GM19455 (cell line): Measurements from ENCODE around the gene DHODH.

Experiments
- ATAC-seq: cut with Tn5 transposase; IDR thresholded peaks from one replicate; pipeline ENCODE4 v1.9.1; 2021; ENCODE audit not compliant: unreplicated experiment

Gene DHODH

DNA sequence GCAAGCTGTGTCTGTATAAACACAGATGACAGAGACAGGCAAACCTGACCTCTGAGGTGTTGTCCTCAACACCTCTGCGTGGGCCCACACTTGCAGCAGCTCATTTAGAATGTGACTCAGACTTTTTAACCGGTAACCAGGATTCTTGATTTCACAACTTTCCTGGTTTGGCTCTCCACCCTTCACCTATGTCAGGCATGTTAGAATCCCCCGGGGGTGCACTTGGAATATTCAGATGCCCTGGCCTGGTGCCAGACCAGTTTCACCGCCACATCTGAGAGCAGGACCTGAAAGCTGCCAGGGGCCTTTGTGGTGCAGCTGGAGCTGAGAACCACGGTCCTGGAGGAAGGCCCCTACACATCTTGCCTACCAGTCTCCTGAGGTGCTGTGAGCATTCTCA, 4.8 kb downstream of the DHODH start:
- no peak for ATAC-seq

DNA sequence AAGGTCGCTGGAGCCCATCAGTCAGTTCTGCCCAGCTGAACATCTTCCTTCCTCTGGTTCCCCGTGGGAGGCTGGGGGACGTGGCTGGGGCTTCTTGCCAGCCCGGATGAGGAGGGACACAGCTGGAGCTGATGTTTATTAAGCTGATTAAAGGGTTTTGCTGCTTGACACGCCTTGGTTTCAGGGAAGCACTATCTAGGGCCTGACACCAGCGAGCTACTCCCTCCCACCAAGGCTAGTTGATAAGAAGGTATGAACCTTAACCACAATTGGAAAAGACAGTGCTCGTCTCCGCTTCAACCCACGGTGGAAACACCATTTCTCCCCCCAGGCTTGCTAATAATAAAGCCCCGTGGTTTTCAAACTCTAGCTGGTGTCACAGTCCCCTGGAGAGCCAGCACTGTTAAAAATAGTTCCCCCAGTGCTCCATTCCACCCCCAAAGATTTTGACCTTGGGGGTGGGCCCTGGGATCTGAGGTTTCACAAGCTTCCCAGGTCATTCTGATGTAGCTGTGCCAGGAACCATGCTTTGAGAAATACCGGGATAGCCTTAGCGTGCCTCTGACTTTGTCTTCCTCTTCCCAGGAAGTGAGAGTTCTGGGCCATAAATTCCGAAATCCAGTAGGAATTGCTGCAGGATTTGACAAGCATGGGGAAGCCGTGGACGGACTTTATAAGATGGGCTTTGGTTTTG, 5.5 kb downstream of the DHODH start:
- ATAC-seq, result no peak

DNA sequence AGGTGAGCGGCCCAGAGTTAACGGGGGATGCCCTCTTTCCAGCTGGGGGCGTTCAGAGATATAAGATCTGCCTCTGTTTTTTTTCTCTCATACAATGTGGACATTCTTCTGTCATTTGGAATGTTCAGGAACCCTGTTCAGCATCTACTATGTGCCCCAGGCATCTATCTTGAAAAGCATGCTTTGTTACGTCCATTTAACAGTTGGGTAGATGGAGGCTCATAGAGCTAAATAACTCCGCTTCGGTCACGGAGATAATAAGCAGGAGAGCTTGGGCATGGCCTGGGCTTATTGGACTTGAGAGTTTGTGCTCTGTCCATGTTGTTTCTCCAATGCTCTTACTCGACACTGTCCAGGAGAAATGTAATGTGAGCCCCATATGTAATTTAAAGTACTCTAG, 6.1 kb downstream of the DHODH start:
- ATAC-seq, result no peak

DNA sequence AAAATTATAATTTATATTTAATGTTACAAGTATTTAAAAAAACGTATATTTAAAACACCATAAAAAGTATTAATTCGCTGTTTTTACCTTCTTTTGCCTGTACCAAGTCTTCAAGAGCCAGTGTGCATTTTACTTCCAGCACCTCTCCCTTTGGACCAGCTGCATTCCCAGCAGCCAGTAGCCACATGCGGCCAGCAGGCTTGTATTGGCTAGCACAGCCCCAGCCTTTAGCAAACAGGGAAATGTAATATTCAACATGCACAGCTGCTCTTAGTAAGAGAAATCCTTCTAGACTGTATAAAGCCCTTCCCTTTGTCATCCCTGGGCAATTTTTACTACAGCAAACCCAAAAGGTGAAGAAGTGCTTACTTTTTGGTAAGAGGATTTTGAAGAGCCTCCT, 6.6 kb downstream of the DHODH start:
- no peak for ATAC-seq

DNA sequence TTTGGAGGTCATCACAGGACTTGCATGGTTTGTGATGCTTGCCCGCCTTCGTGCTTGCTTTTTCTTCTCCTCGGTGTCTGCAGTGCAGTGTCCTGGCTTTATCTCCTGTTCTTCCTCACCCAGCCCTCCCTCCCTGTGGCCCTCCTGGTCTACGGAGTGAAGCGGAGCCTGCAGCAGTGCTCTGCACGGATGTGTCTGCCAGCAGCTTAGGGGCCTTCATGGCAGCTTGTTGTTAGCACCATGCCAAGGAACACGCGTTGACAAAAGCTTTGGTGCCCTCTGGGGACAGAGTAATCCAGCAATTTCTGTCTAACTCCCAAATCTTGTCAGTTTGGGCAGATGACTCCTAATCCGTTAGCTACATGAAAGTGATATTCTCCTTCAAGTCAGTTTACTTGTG, 9.9 kb downstream of the DHODH start:
- no peak for ATAC-seq

DNA sequence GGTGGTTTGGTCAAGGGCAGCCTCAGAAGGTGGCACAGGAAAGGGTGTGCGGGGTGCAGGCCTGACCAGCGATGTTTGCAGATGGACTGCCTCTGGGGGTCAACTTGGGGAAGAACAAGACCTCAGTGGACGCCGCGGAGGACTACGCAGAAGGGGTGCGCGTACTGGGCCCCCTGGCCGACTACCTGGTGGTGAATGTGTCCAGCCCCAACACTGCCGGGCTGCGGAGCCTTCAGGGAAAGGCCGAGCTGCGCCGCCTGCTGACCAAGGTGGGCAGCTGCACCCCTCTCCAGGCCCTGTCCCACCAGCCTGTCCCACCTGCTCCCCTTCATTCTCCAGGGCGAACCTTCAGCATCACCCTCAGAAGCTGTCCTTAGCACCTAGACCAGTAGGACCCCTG, 12.5 kb downstream of the DHODH start:
- ATAC-seq, result no peak

DNA sequence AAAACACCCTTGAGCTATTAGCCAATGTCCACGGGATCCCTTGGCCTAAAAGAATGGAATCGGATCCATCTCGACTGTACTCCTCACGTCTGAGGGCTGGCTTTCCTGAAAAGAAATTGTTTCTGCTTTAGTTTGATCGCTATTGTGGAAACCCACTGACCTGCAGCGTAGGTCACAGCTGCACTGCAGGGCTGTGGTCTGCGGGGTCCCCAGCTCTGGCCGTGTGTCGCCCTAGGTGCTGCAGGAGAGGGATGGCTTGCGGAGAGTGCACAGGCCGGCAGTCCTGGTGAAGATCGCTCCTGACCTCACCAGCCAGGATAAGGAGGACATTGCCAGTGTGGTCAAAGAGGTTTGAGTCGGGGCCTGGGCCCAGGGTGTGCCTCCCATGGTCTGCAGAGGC, 13.6 kb downstream of the DHODH start:
- ATAC-seq, result no peak

DNA sequence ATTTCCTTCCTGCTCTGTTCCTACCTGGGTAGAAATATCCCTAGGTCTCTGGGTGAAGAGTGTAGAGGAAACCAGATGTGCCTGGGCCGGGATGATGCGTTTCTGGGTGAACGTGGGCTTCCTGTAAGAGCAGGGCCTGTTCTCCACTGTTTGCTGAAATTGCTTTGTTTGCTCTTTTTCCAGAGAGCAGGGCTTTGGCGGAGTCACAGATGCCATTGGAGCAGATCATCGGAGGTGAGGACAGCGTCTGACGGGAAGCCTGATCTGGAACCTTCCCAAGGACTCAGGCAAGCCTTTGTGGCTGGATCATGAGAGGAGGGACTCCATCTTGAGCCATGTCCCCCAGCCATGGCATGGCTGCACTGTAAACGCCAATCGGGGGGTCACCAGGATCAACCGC, 15.4 kb downstream of the DHODH start:
- ATAC-seq, result no peak

DNA sequence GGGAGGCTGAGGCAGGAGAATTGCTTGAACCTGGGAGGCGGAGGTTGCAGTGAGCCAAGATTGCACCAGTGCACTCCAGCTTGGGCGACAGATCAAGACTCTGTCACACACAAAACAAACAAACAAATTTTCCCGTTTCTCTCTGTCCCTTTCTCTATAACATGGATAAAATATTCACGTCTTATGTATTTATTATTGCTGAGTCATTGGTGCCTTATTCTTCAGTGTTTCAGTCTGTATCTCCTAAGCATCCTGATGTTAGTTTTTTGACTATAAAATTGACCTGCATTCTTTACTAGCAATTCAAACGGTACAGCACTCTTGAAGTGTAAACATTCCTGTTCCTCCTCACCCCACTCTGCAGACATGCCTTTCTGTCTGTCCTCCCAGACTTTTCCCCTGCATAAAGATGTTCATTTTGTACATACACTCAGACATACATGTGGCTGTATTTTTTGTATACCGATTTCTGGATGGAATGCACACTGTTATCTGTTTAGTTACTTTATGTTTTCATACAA, 16.4 kb downstream of the DHODH start:
- no peak for ATAC-seq

DNA sequence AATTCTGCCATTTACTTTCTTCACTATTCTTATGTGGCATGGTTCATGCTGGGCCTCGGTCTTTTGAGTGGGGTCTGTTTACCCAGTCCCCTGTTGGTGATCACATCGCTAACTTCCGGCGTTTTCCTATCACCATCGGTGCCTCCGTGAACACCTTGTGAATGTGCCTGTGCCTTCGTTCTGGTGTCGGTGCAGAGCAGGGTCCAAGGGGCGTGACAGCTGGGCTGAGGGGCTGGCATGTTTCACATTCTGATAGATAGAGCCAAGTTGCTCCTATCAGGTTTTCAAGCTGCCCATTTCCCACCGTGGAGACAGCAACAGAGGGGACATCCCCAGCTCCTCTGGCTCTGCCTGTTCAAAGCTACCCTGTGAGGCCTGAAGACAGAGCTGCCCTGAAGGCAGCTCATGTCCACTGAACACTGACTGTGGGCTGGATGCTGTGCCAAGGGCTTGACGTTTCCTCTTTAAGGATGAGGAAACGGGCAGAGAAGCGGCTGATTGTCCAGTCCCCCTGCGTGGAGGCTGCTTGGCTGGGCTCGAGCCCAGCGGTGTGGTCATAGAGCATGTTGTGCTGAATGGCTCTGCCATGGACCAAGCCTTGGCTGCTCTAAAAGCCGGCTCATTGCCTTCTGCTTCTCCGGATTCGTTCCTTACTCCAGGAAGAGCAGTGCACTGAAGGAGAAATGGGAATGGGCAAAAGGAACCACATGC, 17.0 kb downstream of the DHODH start:
- no peak for ATAC-seq

DNA sequence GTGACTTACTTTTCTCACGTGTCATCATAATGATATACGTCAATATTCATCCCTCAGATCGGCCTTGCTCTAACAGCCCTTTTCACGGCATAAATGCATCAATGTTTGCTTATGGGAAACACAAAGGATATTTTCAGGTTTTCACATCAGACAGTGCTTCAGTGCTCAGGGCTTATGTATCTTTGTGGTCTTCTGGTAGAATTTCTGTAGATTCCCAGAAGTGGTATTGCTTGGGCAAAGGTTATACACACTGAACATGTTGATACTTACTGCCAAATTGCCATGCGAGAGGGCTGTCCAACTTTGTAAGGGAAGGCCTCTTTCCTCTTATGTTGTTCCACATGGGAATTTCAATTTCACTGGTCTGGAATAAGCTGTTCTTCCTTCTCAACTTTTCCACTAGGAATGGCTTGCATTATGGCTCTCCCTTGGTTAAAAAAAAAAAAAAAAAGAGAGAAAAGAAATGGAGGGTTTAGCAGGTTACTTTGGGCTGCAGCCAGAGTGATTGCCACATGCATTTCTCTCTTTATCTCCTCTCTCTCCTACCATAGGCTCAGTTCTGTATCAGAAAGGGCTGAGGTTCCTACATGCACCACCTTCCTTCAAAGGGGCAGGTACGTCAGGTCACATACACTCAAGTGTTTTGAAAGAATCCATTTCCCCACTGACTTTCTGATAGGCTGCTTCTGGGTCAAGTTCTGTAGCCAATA, 19.3 kb downstream of the DHODH start:
- ATAC-seq, result no peak

DNA sequence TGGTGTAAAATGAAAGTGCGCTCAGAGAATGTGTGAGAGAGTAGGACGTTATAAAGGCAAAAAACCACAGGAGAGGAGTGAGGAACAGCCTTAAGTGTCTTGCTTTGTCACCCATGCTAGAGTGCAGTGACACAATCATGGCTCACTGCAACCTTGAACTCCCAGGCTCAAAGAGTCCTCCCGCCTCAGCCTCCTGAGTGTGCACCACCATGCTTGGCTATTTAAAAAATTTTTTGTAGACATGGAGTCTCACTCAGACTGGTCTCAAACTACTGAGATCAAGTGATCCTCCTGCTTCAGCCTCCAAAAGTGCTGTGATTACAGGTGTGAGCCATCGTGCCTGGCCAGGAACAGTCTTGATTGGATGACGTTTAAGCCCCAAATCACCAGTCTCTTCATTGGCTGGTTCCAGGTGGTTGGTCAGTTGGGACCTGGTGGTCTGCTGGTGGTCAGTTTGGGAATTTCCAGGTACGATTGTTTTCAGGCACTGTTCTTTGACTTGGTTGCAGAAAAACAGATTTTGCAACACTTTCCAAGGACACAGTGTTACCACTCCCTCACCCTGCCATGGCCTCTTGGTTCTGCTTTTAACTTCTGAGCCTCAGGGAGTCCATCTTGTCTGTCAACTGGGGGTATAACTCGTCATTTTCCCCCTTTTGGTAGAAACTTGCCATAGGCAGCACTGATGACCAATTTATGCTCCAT, 21.2 kb downstream of the DHODH start:
- ATAC-seq, result no peak

DNA sequence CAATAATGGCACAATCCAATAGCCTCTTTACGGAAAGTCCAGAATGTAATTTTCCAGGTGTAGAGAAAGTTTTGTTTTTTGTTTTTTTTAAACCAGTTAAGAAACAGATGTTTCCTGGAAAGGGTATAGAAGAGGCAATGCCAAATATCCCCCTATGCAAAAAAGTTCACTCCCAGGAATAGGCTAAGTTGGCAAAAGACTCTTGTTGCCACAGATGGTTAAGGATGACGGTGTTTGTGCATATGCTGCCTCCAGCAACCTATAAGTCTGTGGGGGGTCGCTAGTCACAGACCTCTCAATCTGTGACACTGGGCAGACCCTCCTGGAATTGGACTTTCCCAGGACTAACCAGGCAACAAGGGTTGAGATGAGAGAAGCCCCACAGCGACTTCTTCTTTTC, 24.9 kb downstream of the DHODH start:
- ATAC-seq, result no peak

DNA sequence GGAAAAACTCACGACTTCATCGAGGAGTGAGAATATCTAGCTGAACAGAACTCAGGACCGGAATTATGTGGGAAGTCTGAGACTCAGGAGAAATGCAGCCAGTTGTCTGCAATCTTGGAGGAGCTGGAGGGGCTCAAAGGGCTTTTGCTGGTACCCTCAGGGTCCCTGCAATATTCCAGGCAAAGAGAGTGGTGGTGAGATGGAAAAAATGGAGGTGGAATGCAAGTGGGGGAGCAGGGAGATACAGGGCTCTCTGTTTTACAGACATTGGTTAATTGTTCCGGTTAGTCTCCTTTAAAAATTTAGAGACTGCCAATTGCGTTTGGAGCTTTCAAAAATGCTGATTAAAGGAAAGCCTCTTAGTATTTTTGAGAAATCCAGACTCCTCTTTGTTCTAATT, 27.6 kb downstream of the DHODH start:
- no peak for ATAC-seq

DNA sequence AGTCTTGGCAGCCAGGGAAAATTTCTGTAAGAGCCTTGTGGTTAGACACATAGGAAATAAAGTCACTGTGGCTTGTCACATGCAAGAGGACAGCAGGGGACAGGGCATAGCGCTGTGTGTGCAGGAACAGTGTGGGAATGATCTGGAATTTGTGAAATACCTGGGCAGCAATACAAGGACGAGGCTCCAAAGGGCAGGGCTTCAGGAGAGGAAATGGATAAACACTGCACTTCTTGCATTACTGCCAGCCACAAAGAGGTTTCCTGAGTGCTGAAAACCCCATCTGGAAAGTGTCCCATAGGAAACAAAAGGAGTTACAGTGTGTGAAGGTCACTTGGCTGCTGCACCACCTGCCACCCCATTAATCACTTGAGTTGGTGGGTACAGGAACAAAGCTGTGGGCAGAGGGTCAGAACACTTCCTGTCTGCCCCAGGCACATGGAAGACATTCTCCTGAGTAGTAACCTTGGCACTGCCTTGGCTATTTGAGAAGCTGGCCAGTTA, 33.7 kb downstream of the DHODH start:
- no peak for ATAC-seq

DNA sequence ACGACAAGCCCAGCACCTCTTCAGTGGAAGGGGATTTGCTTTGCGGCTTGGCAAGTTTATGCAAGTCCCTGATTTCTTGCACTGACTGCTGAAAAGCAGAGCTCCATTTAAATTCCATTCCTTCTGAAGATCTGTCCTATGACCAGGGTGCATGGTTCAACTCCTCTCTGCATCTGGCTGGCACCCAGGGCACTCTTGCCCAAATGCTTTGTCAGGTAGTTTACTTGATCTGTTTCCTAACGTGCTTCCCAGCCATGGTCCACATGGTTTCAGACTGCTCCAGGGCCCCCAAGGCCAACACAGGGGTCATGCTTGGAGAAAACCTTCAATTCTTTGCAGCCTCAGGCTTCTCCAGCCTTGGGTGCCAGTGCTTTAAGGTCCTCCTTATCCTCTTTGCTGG, 34.5 kb downstream of the DHODH start:
- ATAC-seq, result no peak

DNA sequence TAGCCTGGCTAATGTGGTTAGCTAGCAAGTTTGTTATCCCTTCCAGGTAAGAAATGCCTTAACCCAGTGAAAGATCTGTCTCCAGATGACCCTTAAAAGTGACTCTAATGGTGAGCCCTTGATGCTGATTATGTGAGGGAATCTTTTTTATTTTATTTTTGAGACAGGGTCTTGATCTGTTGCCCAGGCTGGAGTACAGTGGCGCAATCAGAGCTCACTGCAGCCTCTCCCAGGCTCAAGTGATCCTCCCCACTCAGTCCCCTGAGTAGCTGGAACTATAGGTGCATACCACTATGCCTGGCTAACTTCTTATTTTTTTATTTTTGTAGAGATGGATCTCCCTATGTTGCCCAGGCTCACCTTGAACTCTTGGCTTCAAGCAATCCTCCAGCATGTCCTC, 35.0 kb downstream of the DHODH start:
- ATAC-seq, result no peak

DNA sequence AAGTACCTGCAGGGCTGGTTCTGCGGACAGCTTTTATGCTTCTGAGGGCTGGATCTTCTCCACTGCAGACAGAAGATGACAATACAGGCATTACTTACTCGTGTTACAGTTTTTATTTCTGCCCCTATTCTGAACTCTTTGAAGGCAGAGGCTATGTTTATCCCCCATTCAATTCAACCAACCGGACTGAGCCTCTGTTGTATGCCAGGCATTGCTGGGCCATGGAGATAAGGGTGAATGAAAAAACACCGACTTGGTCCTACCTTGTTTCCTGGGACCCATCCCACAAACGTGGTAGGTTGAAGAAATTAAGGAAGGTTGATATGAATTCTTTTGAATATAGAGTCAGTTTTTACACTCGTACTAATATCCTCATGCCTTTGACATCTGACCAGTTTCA, 35.8 kb downstream of the DHODH start:
- ATAC-seq, result no peak

DNA sequence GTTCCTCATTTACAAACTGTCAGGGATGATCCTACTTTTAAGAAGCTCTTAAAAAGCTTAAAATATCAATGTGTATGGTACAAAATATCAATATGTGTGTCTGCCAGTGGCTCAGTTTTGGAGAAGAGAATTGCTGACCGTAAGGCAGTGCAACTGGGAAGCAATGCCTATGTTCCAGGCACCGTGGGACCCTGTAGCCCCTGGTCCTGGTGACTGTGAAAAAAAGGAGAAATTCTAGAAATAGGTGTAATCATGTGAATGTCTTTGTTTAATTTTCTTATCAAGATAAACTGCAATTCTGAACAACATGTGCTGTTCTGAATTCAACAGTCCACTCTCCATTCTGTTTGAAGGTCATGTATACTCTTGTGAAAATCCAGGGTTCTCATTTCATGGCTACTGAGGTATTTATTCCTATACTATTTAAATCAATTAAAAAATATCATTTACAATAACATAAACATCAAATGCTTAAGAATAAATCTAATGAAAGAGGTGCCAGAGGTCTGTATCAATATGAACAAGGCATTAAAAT, 36.3 kb downstream of the DHODH start:
- ATAC-seq, result no peak

DNA sequence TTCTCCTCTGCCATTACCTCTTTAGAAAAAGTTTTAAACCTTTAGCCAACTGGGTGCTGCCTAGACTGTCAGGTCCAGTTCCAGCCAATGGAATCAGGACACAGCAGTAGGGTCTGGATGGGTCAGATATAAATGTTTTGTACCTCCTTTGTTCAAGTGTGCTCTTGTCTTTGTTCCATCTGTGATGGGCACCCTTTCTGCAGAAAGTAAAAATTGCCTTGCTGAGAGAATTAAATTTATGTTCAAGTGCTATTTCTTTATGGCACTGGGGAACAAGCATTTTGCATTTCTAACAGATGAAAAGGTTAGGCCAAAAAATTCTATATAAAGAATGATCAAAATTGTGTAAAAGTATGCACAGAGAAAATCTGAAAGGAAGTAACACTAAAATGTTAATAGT, 40.6 kb downstream of the DHODH start:
- ATAC-seq, result no peak
